DMS79 treated with DMSO at 0.1 percent for 48 hours (cell line): ENCODE results near the gene OR2W1.

Experiments used
- DNase-seq: peaks from one replicate; lab custom pipeline; 2025; lab: John Stamatoyannopoulos, UW

The OR2W1 gene, protein sequence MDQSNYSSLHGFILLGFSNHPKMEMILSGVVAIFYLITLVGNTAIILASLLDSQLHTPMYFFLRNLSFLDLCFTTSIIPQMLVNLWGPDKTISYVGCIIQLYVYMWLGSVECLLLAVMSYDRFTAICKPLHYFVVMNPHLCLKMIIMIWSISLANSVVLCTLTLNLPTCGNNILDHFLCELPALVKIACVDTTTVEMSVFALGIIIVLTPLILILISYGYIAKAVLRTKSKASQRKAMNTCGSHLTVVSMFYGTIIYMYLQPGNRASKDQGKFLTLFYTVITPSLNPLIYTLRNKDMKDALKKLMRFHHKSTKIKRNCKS

DNA sequence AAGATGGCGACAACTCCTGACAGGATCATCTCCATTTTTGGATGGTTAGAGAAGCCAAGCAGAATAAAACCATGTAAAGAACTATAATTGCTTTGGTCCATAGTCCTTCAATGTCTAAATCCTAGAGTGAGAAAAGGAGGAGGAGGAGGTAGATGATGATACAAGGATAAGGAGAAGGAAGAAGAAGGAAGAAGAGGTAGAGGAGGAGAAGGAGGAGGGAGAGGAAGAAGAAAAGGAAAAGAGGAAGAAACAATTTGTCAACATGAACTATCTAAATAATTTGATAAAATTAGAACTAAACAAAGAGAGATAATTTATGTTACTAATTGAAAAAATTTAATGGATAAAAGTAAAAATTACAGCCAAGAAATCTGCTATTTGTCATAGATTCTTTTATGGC is at the start of gene OR2W1:
OR2W1 (minus strand) TSS at position 101 of the 400 bp plus-strand sequence; CDS start at position 101, 0 bp downstream.
- no peak for DNase-seq

DNA sequence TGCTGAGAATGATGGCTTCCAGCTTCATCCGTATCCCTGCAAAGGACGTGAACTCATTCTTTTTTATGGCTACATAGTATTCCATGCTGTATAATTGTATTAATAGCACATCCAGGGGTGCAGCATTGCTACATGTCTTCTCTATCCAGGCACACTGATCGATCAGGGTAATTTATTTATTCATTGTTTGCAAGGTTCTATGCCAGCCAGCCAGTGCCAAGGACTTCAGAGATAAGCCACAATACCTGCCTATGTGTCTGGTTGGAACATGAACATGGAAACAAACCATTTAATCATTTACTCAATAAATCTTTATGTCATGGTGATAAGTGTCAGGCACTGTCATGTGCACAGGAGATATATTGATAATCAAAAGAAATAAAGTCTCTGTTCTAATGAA is 48.0 kb upstream of the OR2W1 start:
- no peak for DNase-seq

DNA sequence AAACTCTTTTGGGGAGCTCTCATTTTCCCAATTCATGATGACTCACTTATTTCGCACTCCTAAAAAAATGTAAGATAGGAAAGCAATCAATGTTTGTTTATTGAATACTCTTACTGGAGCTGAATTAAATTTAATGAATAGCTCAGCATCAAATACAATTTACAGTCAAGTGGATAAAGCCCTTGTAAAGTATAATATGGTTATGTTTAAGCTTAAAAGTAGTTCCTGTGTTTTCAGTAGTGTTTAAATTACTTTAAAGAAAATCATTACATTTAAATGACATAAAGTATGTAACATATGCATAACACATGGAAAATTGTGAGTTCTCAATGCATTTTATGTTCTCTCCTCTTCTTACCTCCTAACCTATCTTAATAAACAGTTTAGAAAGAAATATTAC is 42.2 kb upstream of the OR2W1 start, which contains the start of gene OR2B3:
OR2B3 (minus strand) TSS at position 101 of the 400 bp plus-strand sequence; CDS start at position 36, 65 bp downstream.
- DNase-seq, result no peak

DNA sequence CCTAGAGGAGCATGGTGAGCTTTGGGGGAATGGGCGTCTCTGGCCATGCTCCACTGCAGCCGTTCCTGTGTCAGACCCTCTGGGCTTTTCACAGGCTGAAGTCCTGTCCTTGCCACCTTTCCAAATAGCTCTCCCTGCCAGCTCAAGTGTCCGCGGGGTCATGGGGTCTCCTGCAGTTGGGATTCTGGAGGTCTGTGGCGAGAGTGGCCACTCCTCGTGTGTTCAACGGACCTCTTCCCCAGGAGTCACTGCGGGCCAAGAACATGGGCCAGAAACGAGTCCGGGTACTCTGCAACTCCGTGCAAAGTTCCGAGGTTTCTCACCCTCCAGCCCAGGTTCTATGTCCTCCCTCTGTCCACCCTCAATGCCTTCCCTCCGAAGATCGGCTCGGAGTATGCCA is 37.5 kb upstream of the OR2W1 start:
- DNase-seq, result no peak

DNA sequence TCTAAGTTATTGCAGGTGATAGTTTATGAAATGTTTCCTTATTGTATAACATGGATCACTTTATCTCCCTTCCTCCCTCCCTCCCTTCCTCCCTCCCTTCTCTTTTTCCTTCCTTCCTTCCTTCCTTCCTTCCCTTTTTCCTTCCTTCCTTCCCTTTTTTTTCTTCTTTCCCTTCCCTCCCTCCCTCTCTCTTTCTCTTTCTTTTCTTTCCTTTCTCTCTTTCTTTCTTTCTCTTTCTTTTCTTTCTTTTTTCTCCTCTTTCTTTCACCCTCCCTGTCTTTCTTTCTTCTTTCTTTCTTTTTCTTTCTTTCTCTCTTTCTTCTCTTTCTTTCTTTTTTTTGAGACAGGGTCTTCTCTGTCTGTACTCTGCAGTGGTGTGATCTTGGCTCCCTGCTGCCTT is 36.3 kb upstream of the OR2W1 start:
- DNase-seq, result no peak

DNA sequence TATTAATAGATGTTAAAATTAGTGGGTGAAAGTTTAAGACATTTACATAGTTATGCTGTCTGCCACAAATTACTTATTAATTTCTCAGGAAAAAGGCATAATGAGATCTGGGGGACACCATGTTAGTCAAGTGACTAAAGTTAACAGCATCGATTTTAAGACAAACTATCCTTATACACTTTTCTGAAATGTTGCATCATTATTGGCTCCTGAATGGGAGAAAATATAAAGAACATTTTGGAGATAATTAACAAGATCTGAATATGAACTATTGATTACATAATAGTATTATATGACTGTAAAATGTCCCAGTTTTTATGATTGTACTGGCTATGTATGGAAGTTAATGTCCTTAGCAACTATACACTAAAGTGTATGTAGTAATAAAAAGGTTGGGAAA is 34.2 kb upstream of the OR2W1 start:
- no peak for DNase-seq

DNA sequence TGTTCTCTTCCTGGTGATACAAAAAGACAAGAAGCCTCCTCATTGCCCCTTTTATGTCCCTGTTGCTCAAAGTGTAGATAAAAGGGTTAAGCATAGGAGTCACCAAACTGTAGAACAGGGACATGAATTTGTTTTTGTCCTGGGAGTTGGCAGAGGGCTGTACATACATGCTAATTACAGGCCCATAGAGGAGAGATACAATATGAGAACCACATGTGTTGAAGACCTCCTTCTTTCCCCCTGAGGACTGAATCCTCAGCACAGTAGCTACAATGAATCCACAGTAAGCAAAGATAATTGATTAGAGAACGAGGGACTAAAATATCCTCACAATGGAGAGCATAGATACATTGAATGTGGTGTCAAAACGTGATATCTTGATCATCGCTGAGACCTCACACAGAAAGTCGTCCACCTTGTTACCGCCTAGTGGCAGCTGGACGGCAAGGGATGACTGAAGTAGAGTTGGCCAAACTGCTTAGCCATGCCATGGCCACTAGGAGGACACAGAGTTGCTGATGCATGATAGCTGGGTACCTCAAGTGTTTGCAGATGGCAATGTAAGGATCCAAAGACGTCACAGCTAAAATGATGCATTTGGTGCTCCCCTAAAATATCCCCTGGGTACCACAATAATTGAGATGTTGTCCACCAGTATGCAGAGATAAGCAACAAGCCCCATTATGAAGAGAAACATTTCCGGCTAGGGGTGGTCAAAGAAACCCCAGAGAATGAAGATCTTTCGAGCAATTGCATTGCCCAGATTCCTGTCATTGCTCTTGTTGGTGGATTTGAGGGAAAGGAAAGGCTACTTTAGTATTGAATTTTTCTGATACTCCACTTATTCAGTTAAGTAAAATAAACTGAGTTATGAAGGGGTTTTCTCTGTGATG is 27.1 kb upstream of the OR2W1 start:
- no peak for DNase-seq

DNA sequence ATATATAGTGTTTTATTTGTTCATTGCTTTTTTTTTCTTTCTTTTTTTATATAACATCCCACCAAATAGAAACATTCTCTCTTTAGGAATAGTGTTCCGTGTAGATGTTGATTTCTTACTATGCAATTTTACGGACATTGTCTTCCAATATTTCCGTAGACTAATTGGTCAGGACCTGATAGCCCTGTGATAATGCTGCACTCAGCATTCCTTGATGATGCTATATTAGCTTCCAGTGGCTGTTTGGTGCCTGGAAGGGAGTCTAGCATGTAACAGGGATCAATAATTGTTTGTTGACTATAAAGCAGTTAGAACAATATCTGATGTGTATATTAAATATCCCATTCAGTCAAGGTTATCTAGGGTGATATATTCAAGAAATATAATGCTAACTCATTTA is 6.7 kb upstream of the OR2W1 start:
- DNase-seq, result no peak

DNA sequence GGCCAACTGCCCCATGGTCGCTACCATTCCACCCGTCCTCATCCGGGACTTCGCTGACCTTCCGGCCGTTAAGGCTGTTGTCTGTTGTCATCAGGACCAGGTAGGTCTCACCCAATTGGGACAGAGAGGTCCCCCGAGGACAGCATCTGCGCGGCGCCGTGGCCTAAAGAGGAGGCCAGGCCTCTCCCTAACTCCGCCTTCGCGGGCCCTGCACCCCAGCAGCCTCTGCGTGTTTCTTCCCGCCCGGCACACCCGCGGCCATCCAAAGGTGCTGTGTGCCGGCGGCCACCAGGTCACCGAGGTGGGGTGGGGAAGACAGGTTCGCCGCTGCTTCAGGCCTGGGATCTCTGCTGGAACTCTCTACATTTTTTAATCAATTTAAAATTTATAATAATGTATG is 9.0 kb downstream of the OR2W1 start:
- no peak for DNase-seq

DNA sequence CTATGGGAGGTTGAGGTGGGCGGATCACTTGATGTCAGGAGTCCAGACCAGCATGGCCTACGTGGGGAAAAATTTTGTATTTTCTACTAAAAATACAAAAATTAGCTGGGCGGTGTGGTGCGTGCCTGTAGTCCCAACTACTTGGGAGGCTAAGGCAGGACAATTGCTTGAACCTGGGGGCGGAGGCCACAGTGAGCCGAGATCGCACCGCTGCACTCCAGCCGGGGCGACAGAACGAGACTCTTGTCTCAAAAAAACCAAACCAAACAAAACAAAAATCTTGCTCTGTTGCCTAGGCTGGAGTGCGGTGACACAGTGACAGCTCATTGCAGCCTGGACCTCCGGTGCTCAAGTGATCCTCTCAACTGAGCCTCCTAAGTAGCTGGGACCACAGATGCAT is 16.2 kb downstream of the OR2W1 start:
- no peak for DNase-seq

DNA sequence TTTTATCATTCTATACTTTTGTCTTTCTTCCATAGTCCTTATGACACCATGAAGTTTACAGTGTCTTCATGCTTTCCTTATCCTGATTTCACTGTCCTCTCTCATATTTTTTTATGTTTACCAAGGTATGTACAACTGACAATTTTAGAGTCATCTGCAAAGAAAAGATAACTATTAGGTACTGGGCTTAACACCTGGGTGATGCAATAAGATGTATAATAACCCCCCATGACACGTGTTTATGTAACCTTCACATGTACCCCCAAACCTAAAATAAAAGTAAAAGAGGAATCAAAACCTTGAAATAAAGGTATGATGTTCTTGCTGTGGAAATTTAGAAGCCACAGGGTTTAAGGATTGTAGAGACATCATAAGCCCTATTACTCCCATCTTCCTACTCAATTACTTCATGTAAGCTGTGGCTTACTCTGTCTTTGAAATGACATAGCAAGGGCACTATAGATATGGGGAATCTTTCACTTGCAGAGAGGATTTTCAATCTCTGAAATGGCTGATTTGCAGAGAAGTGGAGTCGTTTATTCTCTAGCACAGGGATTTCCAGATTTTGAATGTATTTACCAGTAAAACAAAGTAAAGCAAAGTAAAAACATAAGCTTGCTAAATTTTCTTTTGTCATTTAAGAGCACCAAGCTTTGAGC is 18.9 kb downstream of the OR2W1 start:
- DNase-seq, result no peak

DNA sequence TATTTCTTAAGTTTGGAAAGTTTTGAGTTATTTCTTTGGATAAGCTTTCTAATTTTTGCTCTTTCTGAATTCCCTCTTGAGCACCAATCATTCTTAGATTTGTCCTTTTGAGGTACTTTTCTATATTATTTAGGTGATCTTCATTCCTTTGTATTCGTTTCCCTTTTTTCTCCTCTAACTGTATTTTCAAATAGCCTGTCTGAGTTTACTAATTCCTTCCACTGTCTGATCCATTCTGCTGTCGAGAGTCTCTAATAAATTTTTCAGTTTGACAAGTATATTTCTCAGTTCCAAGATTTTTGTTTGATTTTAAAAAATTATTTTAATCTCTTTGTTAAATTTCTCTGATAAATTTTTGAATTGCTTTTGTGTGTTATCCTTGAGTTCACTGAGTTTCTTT is 23.5 kb downstream of the OR2W1 start:
- DNase-seq, result no peak

DNA sequence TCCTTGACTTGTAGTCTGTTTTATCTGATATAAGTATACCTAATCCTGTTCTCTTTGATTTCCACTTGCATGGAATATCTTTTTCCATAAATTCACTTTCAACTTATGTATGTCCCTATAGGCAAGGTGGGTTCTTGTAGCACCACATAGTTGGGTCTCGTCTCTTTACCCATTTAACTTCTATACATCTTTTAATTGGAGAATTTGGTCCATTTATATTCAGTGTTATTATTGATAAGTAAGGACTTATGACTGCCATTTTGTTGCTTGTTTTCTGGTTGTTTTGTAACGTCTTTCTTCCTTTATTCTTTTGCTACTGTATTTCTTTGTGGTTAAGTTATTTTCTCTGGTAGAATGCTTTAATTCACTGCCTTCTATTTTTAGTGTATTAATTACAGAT is 25.3 kb downstream of the OR2W1 start:
- DNase-seq, result no peak

DNA sequence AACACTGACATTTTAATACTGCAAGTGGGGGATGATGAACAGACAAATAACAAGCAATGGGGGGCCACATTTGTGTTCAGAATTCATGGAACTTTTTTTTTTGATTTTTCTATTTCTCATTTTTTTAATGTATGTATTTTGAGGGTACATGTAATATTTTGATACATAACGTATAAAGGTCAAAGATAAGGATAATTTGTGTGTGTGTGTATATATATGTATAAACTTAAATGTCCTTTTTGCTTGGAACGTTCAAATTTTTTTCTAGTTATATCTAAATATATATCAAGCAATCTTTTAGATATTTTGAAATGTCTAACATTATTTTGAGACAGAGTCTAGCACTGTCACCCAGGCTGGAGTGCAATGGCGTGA is 27.6 kb downstream of the OR2W1 start:
- DNase-seq, result no peak

DNA sequence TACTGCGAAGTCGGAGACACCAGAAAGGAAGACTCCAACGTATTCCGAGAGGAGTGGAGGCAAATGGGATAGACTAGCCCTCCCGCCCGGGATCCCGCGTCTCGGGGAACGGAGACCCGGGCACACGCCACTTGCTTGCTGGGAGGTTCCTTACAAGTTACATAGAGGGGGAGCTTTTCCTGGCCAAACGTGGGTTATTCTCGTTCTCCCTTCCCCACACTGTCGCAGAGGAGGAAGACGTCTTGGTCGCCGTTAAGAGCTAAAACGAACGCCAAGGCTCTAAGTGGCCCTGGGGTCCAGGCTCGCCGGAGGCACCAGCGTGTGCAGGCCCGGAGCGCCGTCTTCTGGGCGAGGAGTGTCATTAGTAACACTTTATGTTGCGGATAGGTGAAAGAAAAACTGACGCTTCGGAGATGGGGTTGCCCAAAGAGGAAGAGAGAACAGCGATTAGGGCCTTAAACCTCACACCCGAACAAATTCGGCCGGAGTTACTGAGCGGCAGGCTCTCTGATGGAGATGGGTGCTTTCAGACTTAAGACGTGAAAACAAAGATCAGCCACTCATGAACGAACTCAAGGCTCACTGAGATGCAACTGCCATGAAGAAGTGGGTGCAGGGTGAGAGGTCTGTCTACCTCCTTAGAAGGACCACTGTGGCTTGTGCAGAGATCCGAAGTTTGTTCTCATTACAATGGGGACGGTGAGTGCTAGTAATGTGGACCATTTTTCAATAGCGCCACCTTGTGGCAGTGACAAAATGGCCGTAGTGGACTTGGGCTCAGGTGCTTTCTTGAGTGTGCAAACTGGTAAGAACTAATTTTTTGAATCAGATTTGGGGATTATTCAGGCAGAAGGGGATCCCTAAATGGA is 28.2 kb downstream of the OR2W1 start:
- peak; percentile 73 for DNase-seq

DNA sequence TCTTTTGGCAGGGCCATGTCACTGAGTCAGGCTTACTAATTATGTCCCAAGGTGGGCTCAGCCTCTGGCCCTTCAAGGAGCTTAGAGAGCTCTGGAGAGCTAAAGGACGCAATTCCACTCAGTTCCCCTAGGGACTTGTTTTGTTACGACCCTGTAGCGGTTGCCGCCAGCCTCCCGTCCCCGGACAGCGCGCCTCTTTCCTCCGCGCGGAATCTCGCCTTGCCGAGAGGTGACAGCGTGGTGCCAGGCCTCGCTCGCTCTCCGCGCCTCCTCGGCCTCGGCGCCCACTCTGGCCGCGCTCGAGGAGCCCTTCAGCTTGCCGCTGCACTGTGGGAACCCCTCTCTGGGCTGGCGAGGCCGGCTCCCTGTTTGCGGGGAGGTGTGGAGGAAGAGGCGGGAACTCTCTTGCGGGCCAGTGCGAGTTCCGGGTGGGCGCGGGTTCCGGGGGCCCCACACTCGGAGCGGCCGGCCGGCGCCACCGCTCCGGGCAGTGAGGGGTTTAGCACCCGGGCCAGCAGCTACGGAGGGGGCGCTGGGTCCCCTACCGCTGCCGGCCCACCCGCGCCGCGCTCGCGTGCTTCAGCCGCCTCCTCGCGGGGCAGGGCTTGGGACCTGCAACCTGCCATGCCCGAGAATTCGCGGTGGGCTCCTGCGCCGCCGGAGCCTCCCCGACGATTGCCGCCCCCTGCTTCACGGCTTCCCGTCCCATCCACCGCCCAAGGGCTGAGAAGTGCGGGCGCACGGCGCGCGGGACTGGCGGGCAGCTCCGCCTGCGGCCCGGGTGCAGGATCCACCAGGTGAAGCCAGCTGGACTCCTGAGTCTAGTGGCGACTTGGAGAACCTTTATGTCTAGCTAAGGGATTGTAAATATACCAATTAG is 30.0 kb downstream of the OR2W1 start:
- DNase-seq, result no peak

DNA sequence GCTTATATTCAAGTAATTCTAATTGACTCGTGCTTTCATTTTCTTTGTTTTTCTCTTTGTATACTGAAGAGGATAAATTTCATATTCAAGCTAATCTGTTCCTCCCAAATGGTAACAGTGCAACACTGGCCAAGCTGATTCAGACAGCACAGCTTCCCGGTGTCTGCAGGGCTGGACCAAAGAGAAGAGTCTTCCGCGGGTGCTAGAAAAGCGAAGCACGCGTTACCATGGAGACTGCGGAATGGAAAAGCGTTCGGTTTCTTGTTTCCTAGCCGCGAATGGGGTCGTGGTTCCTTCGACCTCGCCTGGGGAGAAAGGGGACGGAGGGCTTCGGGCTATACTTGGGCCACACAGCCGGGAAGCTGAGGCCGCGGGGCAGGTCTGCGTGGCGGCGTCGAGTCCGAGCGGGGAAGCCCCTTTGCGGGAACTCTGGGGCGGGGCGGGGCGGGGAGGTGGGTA is 33.7 kb downstream of the OR2W1 start:
- DNase-seq, result peak; percentile 60

DNA sequence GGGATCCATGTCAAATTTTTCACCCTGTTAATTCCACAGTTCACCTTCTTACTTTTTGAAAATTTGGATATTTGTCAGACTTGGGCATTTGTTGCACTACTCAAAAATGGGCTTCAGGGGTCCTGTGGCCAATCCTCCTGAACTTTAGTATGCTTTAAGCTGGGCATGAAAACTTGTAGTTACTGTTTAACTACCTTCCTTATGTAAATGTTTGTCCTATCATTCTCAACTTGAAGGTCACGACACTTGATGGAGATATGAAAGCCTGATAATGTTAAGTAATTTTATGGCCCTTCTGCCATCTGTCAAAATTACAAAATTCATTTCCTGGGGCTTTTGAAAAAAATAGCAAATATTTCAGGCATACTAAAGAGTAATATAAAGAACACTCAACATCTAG is 35.6 kb downstream of the OR2W1 start:
- no peak for DNase-seq

DNA sequence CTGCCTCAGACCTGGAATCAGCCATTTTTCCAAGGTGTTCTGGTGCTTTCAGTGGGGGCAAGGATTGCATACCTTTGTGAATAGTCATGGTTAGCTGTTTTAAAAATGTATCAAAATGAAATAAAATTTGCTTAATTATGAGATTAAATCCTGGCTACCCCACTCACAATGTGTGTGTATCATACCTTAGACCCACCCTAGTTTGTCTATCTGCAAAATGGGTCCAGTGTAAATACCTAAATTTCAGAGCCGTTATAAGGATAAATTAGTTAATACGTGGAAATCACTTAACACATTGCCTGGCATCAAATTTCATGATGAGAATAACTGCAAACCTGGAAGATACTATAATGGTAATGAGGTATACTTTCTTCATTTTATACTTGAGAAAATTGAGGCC is 36.9 kb downstream of the OR2W1 start:
- no peak for DNase-seq

DNA sequence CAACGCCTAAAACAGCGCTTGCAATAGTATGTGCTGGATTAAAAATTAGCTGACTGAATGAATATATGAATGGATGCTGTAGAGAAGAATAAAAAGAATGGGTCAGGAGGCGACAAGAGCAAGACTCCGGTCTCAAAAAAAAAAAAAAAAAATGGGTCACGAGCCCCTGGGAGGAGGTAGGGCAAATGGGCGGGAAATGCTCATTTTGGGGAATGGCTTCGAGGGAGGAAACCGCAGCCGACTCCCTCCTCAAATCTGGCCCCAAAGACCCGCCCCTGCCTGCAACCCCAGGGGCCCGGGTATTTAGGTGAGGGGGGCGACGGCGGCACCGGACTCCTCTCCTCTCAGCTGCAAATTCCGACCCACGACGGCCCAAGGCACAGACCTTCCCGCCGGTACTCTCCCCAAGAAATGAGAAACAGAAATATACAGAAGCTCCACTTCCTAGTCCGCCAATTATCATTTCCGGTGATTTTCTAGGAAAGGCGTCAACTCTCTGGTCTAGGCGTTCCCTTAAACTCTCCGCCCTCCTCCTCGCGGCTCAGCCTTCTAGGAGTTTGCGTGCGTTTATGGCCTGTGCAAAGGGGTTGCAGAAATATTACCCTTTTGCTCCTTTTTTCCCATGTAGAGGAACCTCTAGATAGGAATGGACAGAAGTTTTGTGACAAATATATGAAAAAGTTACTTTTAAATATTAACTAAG is 39.6 kb downstream of the OR2W1 start, which contains the start of gene ZNF311:
ZNF311 (minus strand) TSS at position 133 of the 703 bp plus-strand sequence. CDS start 1,361 bp downstream, outside the sequence.
- peak; percentile 33 for DNase-seq
